Activated CD8-positive, alpha-beta memory T cell treated with anti-CD3 and anti-CD28 coated beads, Interleukin-2, amount 50 U/mL, for 24 hours (primary cell): Measurements from ENCODE around the gene CEBPA.

Experiments
- DNase-seq: peaks from one replicate; pipeline ENCODE4 v3.0.0-alpha.2; 2020; ENCODE audit errors: extremely low read depth

The CEBPA gene

GRCh38 chr19:33287438-33287837 is 14.9 kb downstream of the CEBPA start:
- DNase-seq: no peak

- no peak for DNase-seq
Observed at GRCh38 chr19:33286899-33287298, 15.4 kb downstream of the CEBPA start.

- DNase-seq: no peak
Observed at GRCh38 chr19:33285441-33285927, 16.9 kb downstream of the CEBPA start.

- no peak for DNase-seq
Observed at GRCh38 chr19:33284756-33285155, 17.6 kb downstream of the CEBPA start.

GRCh38 chr19:33284146-33284643 is 18.1 kb downstream of the CEBPA start:
- DNase-seq: no peak

- DNase-seq: no peak
Observed at GRCh38 chr19:33283589-33283988, 18.7 kb downstream of the CEBPA start.

GRCh38 chr19:33282036-33282671 is 20.2 kb downstream of the CEBPA start:
- DNase-seq: no peak

GRCh38 chr19:33281296-33281926 is 20.9 kb downstream of the CEBPA start:
- no peak for DNase-seq

GRCh38 chr19:33280351-33280921 is 21.9 kb downstream of the CEBPA start:
- no peak for DNase-seq

- no peak for DNase-seq
Observed at GRCh38 chr19:33279430-33280350, 22.6 kb downstream of the CEBPA start.

- DNase-seq: no peak
Observed at GRCh38 chr19:33278403-33279269, 23.7 kb downstream of the CEBPA start.

GRCh38 chr19:33278023-33278402 is 24.3 kb downstream of the CEBPA start:
- DNase-seq: no peak

GRCh38 chr19:33277434-33277833 is 24.9 kb downstream of the CEBPA start:
- DNase-seq: no peak

GRCh38 chr19:33275933-33276619 is 26.3 kb downstream of the CEBPA start:
- no peak for DNase-seq

- DNase-seq: no peak
Observed at GRCh38 chr19:33275559-33275932, 26.8 kb downstream of the CEBPA start.

GRCh38 chr19:33274663-33275558 is 27.4 kb downstream of the CEBPA start:
- no peak for DNase-seq

GRCh38 chr19:33273881-33274662 is 28.3 kb downstream of the CEBPA start:
- DNase-seq: no peak

- DNase-seq: no peak
Observed at GRCh38 chr19:33273065-33273736, 29.1 kb downstream of the CEBPA start.
